IPS-11a (cell line): ENCODE results near the gene SAMD11.
"Not testable (repeated sequence)": the region's sequence is repeated elsewhere in the genome, so short reads cannot be mapped to it uniquely, and the experiment has no call there.

Experiments used
- H3K4me3 ChIP-seq: one replicate; pipeline ENCODE4 v1.5.1; 2013; ENCODE audit warnings: low read depth, low read length, control low read depth

The SAMD11 gene

DNA sequence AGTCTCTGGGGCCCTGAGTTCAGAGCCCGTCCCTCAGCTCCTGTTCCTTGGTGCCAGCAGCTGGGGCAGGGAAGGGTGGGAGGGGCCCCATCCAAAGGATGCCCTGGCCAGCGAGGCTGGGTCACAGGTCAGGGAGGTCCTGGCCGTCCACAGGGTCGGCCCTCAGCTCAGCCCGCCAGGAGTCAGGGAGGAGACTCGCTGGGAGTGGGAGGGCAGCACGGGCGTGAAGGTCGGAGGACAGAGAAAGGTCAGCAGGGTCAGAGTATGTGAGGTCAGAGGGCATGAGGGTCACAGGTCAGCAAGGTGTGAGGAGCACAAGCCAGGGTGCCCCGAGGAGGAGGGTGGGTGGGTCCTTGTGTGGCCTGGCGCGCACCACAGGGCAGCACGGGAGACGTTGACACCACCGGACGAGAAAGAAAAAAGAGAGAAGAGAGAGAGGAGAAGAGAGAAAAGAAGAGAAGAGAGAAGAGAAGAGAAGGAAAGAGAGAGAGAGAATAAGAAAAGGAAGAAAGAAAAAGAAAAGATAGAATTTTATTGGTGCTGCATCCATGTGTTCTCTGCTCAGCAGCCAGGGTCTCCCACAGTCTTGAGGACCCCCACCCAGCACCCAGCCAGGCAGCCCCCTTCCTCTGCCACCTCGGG is 51.1 kb downstream of the SAMD11 start:
- H3K4me3 ChIP-seq = no peak overlapping the region

DNA sequence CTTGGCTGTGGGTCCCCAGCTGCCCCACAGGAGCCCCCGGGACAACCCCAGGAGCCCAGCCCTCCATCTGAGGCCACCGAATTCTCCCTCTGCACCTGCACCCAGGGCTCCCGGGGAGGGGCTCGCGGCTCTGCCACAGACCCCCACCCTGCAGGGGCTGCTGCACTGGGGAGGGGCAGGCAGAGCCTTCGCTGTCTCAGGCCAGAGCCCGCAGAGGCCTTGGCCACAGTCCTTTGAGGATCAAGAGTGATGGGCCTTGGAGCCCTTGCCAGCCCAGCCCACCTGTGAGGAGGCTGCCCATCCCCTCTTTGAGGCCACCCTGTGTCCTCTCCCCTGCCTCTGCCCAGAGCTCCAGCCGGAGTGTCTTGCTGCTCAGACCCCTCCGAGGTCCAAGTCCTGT is 51.6 kb downstream of the SAMD11 start:
- no peak overlapping the region for H3K4me3 ChIP-seq

GRCh38 chr1:975896-976683 is 52.4 kb downstream of the SAMD11 start:
- H3K4me3 ChIP-seq = no peak overlapping the region

- H3K4me3 ChIP-seq = not testable (repeated sequence)
Measured at GRCh38 chr1:976791-977190, 53.1 kb downstream of the SAMD11 start.

GRCh38 chr1:978069-978834 is 54.5 kb downstream of the SAMD11 start:
- H3K4me3 ChIP-seq = no peak overlapping the region

DNA sequence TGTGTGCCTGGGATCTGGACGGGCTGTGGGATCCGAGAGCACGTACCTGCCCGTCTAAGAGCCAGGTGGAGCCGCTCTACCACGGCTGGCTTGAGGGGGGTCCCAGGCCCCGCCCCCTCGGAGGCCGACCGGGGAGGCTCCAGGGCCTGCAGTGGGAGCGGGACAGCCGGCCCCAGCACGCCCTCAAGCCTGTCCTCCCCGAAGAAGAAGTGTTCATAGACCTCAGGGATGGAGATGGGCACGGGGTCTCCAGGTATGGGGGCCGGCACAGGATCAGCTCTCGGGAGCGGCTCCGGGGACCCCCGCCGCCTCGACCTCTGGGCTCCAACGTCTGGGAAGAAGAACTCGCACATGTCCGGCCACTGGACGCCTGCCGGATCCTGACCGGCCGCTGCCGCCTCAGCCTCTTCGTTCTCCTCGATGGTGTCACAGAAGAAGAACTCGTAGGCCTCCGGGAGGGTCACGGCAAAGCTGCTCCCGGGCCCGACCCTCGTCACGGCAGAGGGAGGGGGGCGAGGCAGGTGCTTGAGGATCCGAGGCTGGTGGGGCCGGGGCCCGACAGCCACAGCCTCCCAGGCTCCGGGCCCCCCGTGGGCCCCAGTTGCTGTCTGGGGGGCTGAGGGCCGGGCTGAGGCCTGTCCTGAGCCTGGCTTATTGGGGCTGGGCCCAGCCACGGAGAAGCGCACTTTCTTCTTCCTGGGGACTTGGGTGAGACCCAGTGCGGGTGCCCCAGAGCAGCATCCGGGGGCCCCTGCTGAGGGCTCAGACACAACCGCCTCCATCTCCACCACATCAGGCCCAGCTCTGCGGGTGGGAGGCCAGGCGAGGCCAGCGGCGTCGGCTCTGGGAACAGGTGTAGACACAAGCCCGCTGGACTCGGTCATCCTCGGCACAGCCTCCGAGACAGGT is 55.4 kb downstream of the SAMD11 start:
- H3K4me3 ChIP-seq = no peak overlapping the region

GRCh38 chr1:979744-980072 is 56.0 kb downstream of the SAMD11 start:
- no peak overlapping the region for H3K4me3 ChIP-seq

- no peak overlapping the region for H3K4me3 ChIP-seq
Measured at GRCh38 chr1:980137-980571, 56.4 kb downstream of the SAMD11 start.

- H3K4me3 ChIP-seq = no peak overlapping the region
Measured at GRCh38 chr1:980602-981395, 57.1 kb downstream of the SAMD11 start.

DNA sequence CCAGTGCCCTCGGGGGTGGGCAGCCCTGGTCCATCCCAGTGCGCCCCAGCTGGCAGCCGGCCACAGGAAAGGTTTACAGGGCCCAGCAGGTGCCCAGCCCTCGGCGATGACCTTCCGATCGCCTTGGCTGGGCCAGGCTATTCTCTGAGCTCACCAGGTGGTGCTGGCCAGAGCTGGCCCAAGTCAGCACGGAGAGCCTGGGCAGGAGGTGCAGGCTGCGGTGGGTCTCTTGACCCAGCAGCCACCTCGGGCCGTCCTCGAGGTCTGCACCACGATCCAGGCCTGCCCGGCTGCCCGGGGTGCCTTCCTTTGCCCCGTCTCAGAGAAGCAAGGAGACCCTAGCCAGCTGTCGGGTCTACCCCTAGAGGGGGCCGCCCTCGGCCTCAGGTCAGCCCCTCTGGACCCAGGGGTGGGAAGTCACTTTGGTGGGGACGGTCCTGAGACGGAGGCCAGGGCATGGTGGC is 57.8 kb downstream of the SAMD11 start:
- no peak overlapping the region for H3K4me3 ChIP-seq

DNA sequence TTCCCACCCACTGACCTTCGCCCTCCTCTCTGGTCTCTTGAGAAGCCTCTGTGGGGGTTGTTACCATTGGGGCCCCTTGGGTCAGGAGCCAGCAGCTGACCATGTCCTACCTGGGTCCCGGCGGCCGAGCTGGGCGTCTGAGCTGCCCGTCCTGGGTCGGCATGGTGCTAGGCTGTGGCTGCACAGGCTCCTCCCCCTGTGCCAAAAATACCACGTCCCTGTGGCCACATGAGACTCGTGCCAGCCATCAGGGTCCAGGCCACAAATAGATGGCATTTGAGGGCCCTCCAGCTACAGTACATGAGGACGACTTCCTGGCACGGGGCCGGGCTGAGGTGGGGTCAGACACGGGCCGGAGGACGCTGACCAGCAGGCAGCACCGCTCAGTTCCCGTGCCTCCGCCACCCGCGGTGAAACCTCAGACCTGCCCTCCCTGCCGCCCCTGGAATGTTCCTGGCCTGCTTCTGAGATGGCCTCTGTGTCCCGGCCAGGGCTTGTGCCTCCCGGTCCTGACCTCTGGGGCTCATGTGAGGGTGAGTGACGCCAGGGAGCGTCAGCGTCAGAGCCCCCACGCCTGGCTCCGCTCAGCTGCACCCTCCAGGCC is 58.3 kb downstream of the SAMD11 start, which contains the start of gene PERM1:
Gene PERM1, minus strand, starts transcription at position 139 of the 604 bp plus-strand sequence. CDS start 1,064 bp downstream, outside the sequence.
- H3K4me3 ChIP-seq = no peak within 1 kb of the TSS

- H3K4me3 ChIP-seq = no peak overlapping the region
Measured at GRCh38 chr1:982765-983436, 59.2 kb downstream of the SAMD11 start.

DNA sequence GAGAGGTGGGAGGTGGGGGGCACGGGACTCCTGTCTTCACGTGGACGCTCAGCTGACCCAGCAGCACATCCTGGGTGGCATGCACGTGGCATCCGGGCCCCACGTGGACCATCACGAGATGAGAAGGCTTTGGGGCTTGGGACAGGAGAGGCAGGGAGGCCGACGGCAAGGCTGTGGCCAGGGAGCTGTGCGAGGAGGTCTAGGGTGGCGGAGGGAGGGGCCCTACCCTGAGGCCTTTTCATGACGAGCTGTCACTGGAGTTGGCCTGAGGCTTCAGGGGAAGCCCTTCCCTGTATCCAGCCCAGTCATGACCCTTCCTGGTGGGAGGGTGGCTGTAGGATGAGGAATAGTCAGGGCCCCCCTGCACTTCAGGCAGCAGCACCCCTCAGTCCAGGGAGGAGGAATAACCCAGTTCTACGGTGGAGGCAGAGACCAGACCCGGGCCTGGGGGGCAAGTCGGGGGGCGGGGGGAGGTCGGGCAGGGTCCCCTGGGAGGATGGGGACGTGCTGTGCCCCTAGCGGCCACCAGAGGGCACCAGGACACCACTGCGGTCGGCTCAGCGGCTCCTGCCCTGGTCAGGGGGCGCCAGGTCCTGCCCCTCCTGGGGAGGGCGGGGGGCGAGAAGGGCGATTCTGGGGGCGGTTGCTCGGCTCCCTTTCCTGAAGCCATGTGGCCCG is 60.2 kb downstream of the SAMD11 start:
- no peak overlapping the region for H3K4me3 ChIP-seq

- H3K4me3 ChIP-seq = no peak overlapping the region
Measured at GRCh38 chr1:984476-984814, 60.7 kb downstream of the SAMD11 start.

- H3K4me3 ChIP-seq = no peak overlapping the region
Measured at GRCh38 chr1:985126-985525, 61.4 kb downstream of the SAMD11 start.

DNA sequence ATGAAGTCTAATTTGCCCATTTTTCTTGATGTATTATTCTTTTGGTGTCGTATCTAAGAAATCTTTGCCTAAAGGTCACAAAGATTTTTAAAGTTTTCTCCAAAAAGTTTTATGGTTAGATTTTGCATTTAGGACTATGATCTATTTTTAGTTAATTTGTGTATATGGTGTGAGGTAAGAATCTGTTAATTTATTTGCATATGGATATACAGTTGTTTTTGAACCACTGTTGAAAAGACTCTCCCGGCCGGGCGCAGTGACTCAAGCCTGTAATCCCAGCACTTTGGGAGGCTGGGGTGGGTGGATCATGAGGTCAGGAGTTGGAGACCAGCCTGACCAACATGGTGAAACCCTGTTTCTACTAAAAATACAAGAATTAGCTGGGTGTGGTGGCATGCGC is 64.3 kb downstream of the SAMD11 start:
- H3K4me3 ChIP-seq = not testable (repeated sequence)

DNA sequence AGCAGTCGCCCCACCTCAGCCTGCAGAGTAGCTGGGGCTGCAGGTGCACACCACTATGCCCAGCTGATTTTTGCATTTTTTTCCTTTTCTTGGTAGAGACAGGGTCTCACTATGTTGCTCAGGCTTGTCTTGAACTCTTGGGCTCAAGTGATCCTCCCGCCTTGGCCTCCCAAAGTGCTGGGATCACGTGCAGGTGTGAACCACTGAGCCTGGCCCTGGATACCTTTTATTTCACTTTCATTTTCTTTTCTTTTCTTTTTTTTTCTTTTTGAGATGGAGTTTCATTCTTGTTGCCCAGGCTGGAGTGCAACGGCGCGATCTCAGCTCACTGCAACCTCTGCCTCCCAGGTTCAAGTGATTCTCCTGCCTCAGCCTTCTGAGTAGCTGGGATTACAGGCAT is 67.6 kb downstream of the SAMD11 start:
- H3K4me3 ChIP-seq = not testable (repeated sequence)

- no peak overlapping the region for H3K4me3 ChIP-seq
Measured at GRCh38 chr1:991895-992294, 68.2 kb downstream of the SAMD11 start.
